Measurements from ENCODE around the gene KBTBD12. TPM values are rescaled to one million over a fixed set of nuclear protein-coding genes. Genes with fewer than 3 reads are reported as not detected.
A peak's percentile ranks its signal among the peaks of the same experiment; 100 is the strongest.

Gene KBTBD12
- not detected in 2 replicates for total RNA-seq (2013; cell fraction: nucleolus; rRNA removed)
- total RNA-seq (2014; rRNA removed): not detected in 2 replicates
- not detected in 2 replicates for total RNA-seq (2014; rRNA removed; fragmentation: Illumina TruSeq; extraction: Trizol)
- not detected in 2 replicates for total RNA-seq (2021)
- not detected for polyA plus RNA-seq (2011; ENCODE audit: low read depth)
- polyA plus RNA-seq (2011; rRNA removed): not detected in 2 replicates
- polyA plus RNA-seq (2011; cell fraction: cytosol; rRNA removed): not detected in 2 replicates
- not detected in 2 replicates for polyA plus RNA-seq (2011; cell fraction: nucleus; rRNA removed)
- not detected in 2 replicates for polyA plus RNA-seq (2012)
- 0.01 TPM in 1 of 2 replicates, not detected in the other for polyA plus RNA-seq (2014; fragmentation: Illumina TruSeq; extraction: Trizol)
- not detected for polyA plus RNA-seq (2014; fragmentation: Nextera tagmentation; extraction: Ambion mirVana)
- polyA plus RNA-seq (2014; rRNA removed): not detected in 2 replicates
- polyA plus RNA-seq (2016; fragmentation: Nextera tagmentation; extraction: Ambion mirVana): under 1 TPM in 1 of 2 experiments, not detected in 1; 0.11 TPM
- polyA minus RNA-seq (2011; rRNA and poly(A)+ RNA removed): not detected in 2 replicates
- not detected in 2 replicates for polyA minus RNA-seq (2011; cell fraction: cytosol; rRNA and poly(A)+ RNA removed)
- not detected in 2 replicates for polyA minus RNA-seq (2011; cell fraction: nucleus; rRNA and poly(A)+ RNA removed)
- percentile 6 among the genes with signal in this experiment for Bru-seq, nascent RNA
- BruChase-seq, experiment 1, labeled RNA remaining after a 6-hour chase: percentile 4 among the genes with signal in this experiment
- BruChase-seq, experiment 2, labeled RNA remaining after a 2-hour chase: percentile 10 among the genes with signal in this experiment
- long read RNA-seq, experiment 1: 0 reads
- long read RNA-seq, experiment 2: 0 reads

- 51% methylated on average over 69 of the region's 69 CpGs for WGBS (ENCODE audit: insufficient coverage, insufficient replicate concordance, low lambda C conversion rate, missing lambda C conversion rate)
- no TSS peak for BruUV-seq (replicated peaks)
- no peaks in the 10 kb centered on the region for H3K27me3 ChIP-seq (replicated peaks in 1 of 2; ENCODE audit: control insufficient read depth in 2 of 2, insufficient read depth in 2 of 2, low read length in 1 of 2)
- no peaks in the 10 kb centered on the region; the same call in 2 of the 3 replicates for H3K9me3 ChIP-seq (replicated peaks; ENCODE audit: control insufficient read depth, insufficient read depth, low read length)
- ChIA-PET POLR2A (no interaction called here), CTCF (interaction anchor here (1.2 kb wide), 1 partner anchor 125 kb away, joined by 3 read pairs; no protein-coding TSS in a partner anchor), SMC1A (ENCODE audit: uncharacterized antibody, unreplicated experiment) (interaction anchor here (0.9 kb wide), 1 partner anchor 17 kb away, joined by 3 read pairs; no protein-coding TSS in a partner anchor), RAD21 (ENCODE audit: unreplicated experiment) (no interaction called here)
- H2AFZ ChIP-seq (ENCODE audit: control insufficient read depth, low read depth, low read length): no peak within 1 kb of the TSS
- H3K79me2 ChIP-seq (ENCODE audit: control insufficient read depth, insufficient read depth, low read length): no peaks in the 10 kb centered on the region
- in situ Hi-C loops (cut with MboI): no loop called here
- H3K9ac ChIP-seq (ENCODE audit: control insufficient read depth, insufficient read depth, low read length): no peak within 1 kb of the TSS
- no peaks in the 10 kb centered on the region for H3K4me1 ChIP-seq (ENCODE audit: control insufficient read depth, insufficient read depth, low read length)
- H3K36me3 ChIP-seq (ENCODE audit: control insufficient read depth in 2 of 2, insufficient read depth in 2 of 2, low read length in 1 of 2): no peaks in the 10 kb centered on the region
- ATAC-seq: no peak
- intact Hi-C loops (cut with micrococcal nuclease; ENCODE audit: unreplicated experiment): no loop called here
- FAIRE-seq: no peak
- no peak within 1 kb of the TSS for H3K4me3 ChIP-seq
- DNase-seq (ENCODE audit: low read depth, low spot score): no peak
- H4K20me1 ChIP-seq (ENCODE audit: control insufficient read depth, insufficient read depth): no peaks in the 10 kb centered on the region
- H3K4me2 ChIP-seq (ENCODE audit: control insufficient read depth, insufficient read depth): no peak within 1 kb of the TSS
- no peak within 1 kb of the TSS for H3K27ac ChIP-seq (ENCODE audit: control insufficient read depth, insufficient read depth)
- TF ChIP-seq PBX3 (IDR thresholded peaks at IDR 0.05; ENCODE audit: insufficient replicate concordance, low read depth, low read length) (no peak), CTCF (IDR thresholded peaks at IDR 0.05 in 2 of 3, conservative IDR thresholded peaks at IDR 0.05 in 1 of 3; ENCODE audit: control insufficient read depth in 2 of 3, extremely low read depth in 1 of 3, insufficient read depth in 1 of 3, low read depth in 3 of 3, low read length in 3 of 3) (no peak), BACH1 (IDR thresholded peaks at IDR 0.05; ENCODE audit: borderline replicate concordance) (no peak), LARP7 (IDR thresholded peaks at IDR 0.05) (no peak), MYC (IDR thresholded peaks at IDR 0.05; ENCODE audit: insufficient read depth, insufficient read length, insufficient replicate concordance, low read length, severe bottlenecking) (no peak), PRDM15 (CRISPR knock-in tag; IDR thresholded peaks at IDR 0.05) (no peak), SREBF2 (IDR thresholded peaks at IDR 0.05; ENCODE audit: low read length) (no peak), IKZF2 (IDR thresholded peaks at IDR 0.05) (no peak), ASH2L (IDR thresholded peaks at IDR 0.05; ENCODE audit: borderline replicate concordance, low read depth) (no peak), ZNF622 (IDR thresholded peaks at IDR 0.05) (no peak), MTA3 (IDR thresholded peaks at IDR 0.05; ENCODE audit: borderline replicate concordance, low read length) (no peak), SMC3 (IDR thresholded peaks at IDR 0.05; ENCODE audit: borderline replicate concordance, low read length) (no peak), HDGF (IDR thresholded peaks at IDR 0.05) (no peak)
Observed at GRCh38 chr3:127915115-127915936, at the start of gene KBTBD12. Gene KBTBD12 (plus strand): TSS chr3:127915232. CDS start chr3:127923062, 7,830 bp downstream.

All from GM12878 (cell line).